HG02943 (cell line): ENCODE measurements around the gene WTIP.
"Not testable (repeated sequence)": the region's sequence is repeated elsewhere in the genome, so short reads cannot be mapped to it uniquely, and the experiment has no call there.

ENCODE experiments used
- ATAC-seq: cut with Tn5 transposase; IDR thresholded peaks from one replicate; pipeline ENCODE4 v1.9.1; 2021; ENCODE audit warnings: mild to moderate bottlenecking, low read depth, moderate library complexity; ENCODE audit not compliant: unreplicated experiment

WTIP gene

DNA sequence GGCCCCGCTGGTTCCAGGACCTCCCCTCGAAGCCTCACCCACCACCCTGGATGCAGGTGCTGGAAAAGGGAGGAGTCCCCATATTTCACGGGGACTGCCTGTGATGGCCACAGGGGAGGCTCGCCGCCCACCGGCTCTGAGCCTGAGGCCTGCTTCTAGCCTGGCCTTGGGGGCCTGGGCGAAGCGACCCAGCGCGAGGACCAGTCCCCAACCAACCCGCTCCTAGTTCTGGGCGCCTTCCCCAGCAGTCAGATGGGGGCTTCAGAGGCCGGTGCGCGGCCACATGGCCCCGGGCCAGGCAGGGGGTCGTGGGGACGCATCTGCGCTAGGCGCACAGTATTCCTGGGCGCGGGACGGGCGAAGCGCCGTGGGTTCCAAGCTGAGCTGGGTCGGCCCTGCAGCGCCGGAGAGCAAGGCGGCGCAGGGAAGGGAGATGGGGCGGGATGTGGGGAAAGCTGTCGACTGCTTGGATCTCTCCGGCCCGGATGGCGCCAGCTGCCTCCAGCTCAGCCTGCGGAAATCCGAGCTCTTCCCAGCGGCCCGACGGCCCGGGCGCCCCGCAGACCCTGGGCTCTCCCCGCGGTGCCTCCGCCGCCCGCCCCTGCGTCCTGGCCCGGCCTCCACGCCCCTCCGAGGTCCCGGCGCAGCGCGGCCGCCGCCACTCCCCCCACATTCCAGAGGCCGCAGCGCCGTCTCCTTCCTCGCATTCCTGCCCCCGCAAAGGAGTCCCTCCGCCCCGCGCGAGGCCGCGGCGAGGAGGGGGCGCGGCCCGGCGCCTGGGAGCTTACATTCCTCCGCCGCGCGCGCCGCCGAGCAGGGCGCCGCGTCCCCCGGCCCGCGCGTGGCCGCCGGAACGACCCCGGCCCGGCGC is at the start of gene WTIP:
Gene WTIP, plus strand, starts transcription at position 788 of the 871 bp plus-strand sequence. CDS start 217 bp downstream, outside the sequence.
- ATAC-seq = no peak

DNA sequence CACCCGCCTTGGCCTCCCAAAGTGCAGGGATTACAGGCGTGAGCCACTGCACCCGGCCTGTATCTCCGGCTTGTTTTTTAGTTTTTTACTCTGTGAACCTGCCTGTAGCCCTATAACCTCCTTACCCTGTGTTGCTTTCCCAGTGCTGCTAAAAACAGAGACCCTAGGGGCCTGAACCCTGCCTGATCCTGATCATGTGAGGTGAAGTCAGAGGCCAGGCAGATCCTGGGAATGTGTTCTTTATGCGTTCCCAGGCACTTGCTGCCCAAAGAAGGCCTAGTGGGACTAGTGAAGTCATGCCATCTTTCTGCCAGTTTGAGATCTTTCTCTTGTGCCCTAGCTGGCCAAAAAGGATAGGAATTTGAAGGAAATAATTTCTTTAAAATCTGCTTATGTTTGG is 48.8 kb upstream of the WTIP start:
- no peak for ATAC-seq

DNA sequence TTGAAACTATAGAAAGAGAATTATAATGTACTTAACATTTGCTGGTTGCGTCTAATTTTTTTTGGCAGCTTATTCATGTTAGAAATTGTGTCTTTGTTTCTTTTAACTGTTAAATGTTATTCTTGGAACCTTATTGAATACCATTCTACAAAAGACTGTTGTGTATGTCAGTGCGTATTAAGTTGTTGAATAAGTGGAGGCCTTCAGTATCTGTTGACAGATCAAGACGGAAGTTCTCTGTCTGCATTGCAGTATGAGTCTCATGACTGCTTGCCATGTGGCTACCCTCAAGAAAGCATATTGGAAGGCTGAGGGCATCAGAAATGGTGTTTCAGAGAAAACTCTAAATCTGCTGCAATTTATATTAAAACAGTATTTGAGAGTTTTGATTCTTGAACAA is 44.8 kb upstream of the WTIP start:
- no peak for ATAC-seq

DNA sequence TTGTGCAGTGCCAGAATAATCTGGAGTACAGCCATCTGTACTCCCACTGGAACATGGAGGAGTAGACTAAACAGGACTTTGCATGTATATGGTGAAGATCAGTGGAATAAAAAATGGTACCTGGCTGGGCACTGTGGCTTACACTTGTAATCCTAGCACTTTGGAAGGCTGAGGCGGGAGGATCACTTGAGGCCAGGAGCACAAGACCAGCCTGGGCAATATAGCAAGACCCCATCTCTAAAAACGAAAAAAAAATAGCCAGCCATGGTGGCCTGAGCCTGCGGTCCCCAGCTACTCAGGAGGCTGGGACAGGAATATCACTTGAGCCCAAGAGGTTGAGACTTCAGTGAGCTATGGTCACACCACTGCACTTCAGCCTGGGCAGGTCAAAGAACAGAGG is 33.4 kb upstream of the WTIP start:
- ATAC-seq = no peak

DNA sequence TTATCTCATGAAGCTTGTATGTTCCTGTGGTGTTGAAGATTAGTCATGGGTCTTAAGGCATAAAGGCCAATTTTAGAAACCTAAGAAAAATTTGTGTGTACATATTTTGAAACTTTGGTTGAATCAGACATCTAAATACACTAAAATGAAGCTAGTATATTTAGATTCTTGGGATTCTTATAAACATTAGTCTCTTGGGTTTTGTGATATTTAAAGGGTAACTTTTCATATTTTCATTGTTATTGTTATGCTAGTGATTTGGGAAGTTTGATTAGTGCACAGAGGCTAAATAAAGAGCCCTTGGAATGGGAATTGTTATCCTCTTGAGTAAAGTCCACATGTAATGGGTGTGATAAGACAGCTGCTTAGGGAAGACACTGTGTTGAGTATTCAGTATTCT is 28.8 kb upstream of the WTIP start:
- ATAC-seq = no peak

DNA sequence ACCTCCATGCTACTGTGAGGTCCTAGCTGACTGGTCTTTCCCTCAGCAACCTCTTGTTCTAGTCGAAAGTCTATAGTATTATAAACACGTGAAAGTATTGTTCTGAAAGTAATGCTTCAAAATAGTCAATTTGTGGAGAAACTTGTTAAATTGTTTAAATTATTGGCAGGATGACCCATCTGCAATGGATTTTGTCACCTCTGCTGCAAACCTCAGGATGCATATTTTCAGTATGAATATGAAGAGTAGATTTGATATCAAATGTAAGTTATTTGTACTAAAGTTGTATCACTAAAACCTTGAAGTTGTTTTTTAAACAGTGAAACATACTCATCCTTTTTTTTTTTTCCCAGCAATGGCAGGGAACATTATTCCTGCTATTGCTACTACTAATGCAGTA is 27.5 kb upstream of the WTIP start:
- ATAC-seq = no peak

DNA sequence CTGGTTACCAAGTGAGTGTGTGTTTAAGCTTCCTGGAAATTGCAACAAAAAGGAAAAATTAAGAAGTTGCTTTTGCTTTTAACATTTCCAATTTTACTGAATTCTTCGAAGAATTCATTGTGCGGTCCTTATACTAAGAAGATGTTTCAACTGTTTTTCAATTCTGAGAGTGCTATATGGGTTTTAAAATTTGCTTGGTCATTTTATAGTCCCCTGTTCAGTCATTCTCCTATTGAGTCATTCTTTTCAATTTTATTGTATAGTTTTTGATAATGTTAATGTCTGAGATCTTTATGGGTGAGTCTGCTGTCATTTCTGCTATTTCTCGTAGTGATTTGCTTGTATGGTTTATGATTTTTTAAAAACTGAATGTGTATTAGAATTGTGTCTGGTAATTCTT is 26.9 kb upstream of the WTIP start:
- ATAC-seq = no peak

DNA sequence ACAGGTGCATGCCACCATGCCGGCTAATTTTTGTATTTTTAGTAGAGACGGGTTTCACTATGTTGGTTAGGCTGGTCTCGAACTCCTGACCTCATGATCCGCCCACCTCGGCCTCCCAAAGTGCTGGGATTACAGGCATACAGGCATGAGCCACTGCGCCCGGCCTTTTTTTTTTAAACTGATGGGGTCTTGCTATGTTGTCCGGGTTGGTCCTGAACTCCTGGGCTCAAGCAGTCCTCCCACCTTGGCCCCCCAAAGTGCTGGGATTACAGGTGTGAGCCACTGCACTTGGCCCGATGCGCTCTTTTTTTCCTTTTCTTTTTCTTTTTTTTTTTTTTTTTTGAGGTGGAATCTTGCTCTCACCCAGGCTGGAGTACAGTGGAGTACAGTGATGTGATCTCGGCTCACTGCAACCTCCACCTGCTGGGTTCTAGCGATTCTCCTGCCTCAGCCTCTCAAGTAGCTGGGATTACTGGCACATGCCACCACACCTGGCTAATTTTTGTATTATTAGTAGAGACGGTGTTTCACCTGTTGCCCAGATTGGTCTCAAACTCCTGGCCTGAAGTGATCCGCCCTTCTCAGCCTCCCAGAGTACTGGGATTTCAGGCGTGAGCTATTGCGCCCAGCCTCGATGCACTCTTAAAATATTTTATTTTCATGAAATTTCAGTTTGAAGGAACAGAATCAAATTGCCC is 25.6 kb upstream of the WTIP start:
- not testable (repeated sequence) for ATAC-seq

DNA sequence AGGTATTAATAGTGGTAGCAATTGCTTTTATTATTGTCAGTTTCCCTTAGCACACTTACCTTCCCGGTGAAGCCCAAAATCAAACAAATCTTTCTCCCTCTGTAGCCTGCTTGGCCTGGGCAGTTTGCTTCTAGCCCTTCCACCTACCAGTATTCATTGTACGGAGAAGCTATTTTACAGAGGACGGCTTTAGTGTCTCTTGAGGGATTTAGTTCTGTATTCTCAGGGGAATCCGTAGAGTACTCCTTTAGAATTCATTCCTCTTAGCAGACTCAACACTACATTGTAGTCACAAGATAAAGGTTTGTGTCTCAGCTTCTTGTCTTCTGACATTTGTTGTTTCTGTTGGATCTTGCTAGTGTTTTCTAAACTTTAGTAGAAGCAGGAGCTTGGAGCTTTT is 24.1 kb upstream of the WTIP start:
- ATAC-seq = no peak

DNA sequence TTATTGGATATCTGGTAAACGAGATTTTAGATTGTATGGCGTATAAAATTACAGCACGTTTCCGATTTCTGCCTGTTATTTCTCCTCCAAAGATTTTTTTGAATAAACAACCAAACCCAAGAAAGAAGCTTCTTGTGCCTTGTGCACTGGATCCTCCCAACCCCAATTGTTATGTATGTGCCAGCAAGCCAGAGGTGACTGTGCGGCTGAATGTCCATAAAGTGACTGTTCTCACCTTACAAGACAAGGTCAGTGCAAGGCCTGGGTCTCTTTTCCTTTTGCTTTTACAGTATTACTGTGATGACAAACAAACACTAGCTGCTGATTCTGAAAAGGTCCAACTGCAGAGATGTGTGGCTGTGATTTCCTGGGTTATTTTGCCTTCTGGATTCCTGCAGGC is 22.9 kb upstream of the WTIP start:
- ATAC-seq = no peak

DNA sequence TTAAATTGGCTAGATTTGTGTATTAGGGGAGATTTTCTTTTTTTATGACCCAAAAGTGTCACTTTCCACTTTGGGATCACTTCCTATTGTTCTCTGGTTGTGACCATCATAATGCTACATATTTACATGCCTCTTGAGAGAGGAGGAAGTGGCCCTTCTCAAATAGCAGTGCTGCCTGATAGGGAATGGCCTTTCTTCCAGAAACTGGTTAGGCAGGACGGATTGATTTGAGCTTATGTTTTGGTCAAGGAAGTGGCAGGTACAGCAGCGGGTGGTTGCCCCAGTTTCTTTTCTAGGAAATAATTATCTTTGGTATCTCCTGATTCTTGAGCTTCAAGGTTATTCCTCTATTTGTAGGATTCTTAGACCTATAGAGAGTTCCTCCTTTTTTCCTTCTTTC is 21.9 kb upstream of the WTIP start:
- no peak for ATAC-seq

DNA sequence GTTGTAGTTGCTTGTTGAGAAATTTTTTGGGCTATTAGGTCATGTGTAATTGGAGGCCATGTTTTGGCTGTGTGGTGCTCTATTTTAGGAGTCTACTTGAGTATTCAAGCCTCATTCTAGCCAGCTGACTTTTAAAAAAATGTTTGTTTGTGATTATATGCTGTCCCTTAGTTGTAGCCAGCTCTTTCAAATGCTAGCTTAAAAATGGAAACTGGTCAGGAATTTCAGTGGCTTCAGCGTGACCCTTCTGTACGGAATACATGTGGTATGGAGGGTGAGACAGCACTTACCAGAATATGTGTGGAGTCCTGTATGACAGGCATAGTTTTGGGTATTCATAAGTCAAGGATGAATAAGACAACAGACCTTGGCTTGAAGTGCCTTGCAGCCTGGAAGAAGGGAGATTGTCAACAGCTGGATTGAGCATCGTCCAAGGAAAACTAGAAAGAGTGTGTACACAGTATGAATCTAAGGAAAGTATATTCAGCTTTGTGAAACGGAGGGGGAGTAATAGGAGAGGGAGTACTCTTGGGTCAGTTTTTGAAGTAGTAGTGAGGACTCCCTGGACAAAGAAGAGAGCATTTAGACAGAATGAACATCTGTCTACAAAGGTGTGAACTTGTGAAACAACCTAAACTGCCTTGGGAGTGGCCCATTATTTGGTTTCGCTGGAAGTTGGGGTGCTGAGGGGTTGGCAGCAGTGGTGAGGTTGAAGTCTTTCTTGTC is 20.0 kb upstream of the WTIP start:
- no peak for ATAC-seq

DNA sequence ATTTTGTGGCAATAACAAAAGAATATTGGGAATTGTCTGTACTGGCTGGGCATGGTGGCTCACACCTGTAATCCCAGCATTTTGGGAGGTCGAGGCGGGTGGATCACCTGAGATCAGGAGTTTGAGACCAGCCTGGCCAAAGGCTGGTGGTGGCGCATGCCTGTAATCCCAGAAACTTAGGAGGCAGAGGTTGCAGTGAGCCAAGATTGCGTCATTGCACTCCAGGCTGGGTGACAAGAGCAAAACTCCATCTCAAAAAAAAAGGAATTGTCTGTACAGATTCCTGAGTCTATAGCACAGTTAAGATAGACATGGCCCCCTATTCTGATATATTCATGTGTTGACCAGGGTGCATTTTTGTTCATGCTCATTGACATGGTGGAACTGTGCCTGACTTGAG is 16.8 kb upstream of the WTIP start:
- not testable (repeated sequence) for ATAC-seq

DNA sequence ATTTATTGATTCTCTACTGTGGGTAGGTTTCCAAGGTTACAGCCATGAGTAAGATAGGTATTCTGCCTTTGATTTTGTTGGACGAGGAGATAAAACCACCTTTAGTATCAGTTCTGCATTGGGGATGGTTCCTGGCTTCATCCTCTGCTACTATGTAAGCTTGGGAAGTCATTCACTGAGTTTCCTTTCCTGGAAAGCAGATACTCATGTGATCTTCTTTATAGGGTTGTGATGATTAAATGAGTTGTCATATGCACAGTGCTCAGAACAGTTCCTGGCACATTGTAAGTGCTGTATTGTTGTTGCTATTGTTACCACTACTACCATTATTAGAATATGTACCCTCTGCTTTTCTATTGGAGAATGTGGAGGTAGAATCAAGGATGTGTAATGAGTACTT is 13.1 kb upstream of the WTIP start:
- no peak for ATAC-seq

DNA sequence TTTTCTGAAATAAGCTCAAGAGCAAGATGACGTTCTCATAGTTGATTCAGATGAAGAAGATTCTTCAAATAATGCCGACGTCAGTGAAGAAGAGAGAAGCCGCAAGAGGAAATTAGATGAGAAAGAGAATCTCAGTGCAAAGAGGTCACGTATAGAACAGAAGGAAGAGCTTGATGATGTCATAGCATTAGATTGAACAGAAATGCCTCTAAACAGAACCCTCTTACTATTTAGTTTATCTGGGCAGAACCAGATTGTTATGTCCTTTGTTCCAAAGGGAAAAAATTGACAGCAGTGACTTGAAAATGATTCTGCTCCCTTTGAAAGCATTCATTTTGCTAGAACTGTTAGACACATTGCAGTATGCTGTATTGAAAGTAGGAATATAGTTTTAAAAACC is 12.5 kb upstream of the WTIP start:
- not testable (repeated sequence) for ATAC-seq

DNA sequence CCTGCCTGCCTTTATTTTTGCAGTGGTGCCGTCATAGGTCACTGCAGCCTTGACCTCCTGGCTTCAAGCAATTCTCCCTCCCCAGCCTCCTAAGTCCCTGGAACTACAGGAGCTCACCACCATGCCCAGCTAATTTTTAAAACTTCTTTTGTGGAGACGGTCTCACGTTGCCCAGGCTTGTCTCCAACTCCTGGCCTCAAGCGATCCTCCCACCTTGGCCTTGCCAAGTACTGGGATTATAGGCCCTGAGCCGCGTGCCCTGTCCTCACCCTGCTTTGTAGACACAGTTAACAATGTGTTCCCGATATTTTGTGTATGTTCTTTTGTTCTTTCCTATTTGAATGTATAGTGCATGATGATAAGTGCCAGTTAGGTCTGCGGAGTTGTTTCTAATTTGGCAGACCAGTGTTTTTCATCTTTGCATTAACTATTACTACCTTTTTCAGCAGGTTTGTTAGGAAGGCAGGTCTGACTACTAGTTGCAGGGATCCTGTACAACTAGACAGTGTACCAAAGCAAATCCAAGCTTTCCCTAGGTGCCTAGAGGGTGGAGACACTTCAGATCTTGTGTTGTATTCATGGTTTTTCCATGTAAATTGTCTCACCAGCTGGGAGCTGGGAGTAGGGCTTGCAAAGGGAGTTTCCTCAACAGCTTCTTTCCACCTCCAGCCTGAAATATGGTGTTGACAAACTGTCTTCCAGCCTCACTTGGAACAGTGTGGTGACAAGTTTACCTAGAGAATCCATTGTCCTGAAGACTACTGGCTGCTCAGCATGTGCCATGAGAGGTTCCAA is 9.5 kb upstream of the WTIP start:
- no peak for ATAC-seq

DNA sequence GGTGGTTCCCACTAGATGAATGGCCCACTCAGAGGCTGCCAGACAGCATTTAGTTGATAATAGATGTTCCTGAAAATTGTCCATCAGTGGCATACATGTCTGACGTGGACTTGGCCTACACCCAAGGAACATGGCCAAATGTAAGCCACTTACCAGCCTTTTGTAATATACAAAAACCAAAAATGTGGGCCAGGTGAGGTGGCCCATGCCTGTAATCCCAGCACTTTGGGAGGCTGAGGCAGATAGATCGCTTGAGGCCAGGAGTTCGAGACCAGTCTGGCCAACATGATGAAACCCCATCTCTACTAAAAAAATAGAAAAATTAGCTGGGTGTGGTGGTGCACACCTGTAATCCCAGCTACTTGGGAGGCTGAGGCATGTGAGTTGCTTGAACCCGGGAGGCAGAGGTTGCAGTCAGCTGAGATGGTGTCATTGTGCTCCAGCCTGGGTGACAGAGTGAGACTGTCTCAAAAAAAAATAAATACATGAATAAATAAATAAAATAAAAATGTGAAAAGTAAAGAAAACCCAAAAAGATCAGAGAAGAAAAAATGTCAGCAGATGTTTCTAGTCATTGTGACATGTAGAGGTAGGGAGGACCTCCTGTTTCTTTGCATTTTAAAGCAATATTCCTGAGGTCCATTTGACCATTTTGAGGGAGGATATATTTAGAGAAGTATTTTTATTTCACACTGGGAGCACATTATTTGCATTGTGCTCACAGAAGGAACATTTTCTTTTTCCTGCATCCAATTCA is 7.1 kb upstream of the WTIP start:
- ATAC-seq = no peak

DNA sequence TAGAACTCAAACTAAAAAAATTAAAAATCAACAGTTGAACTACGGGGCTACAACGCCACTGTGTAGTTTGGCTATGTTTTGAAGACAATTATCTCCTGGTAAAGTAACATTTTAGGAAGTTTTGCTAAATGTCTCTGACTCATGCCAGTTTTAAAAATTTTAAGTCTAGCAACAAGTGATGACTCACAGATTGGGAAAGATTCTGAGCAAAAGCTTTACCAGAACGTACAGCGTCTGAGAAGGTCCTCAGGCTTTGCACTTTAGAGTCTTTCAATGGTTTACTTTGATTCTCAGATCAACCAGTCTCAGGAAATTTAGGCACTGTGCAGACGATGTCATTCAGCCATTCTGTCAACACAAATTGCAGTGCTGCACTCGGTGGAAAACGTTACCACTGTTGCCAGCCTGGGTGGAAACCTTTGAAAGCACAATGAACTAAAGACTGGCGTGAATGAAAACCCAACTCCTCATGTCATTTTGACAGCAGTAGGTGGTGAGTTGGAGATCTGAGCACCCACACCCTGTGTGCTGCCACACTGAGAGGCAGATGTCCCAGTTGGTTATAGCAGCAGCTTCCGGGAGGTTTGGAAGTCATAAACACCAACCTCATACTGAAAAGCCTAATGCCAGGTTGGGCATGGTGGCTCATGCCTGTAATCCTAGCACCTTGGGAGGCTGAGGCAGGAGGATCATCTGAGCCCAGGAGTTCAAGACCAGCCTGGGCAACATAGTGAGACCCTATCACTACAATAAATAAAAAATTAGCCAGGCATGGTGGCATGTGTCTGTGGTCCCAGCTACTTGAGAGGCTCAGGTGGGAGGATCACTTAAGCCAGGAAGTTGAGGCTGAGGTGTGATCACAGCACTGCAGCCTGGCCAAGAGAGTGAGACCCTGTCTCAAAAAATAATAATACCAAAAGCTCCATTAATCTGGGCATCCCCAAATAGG is 6.3 kb upstream of the WTIP start:
- ATAC-seq = no peak
